GM18499 (cell line): Measurements from ENCODE around the gene SAMD11.

Experiments
- ATAC-seq: cut with Tn5 transposase; IDR thresholded peaks from one replicate; pipeline ENCODE4 v1.9.1; 2021; ENCODE audit warnings: moderate number of reproducible peaks; ENCODE audit not compliant: insufficient read depth, unreplicated experiment

Gene SAMD11

GRCh38 chr1:958823-959730, 35.4 kb downstream of the SAMD11 start, which contains the start of gene NOC2L:
NOC2L (minus strand) TSS chr1:959256; CDS start chr1:959240, 16 bp downstream.
- no peak for ATAC-seq

- ATAC-seq: no peak
Measured at GRCh38 chr1:959731-960362, 36.1 kb downstream of the SAMD11 start.

- no peak for ATAC-seq
Measured at GRCh38 chr1:960363-961131, 36.8 kb downstream of the SAMD11 start, which contains the start of gene KLHL17. KLHL17 (plus strand) TSS chr1:960584; CDS start chr1:960694, 110 bp downstream.

- ATAC-seq: no peak
Measured at GRCh38 chr1:961132-961669, 37.5 kb downstream of the SAMD11 start.

GRCh38 chr1:962381-963300, 38.9 kb downstream of the SAMD11 start:
- ATAC-seq: no peak

- no peak for ATAC-seq
Measured at GRCh38 chr1:963301-963651, 39.6 kb downstream of the SAMD11 start.

GRCh38 chr1:963746-964525, 40.2 kb downstream of the SAMD11 start:
- no peak for ATAC-seq

- no peak for ATAC-seq
Measured at GRCh38 chr1:964691-965525, 41.2 kb downstream of the SAMD11 start.

GRCh38 chr1:965526-966134, 41.9 kb downstream of the SAMD11 start:
- no peak for ATAC-seq

- no peak for ATAC-seq
Measured at GRCh38 chr1:966135-966703, 42.5 kb downstream of the SAMD11 start, which contains the start of gene PLEKHN1. PLEKHN1 (plus strand) TSS chr1:966482; CDS start chr1:966532, 50 bp downstream.

- ATAC-seq: no peak
Measured at GRCh38 chr1:966704-967300, 43.1 kb downstream of the SAMD11 start.

- ATAC-seq: no peak
Measured at GRCh38 chr1:967466-968343, 44.0 kb downstream of the SAMD11 start.

GRCh38 chr1:969260-969855, 45.6 kb downstream of the SAMD11 start:
- ATAC-seq: no peak

- ATAC-seq: no peak
Measured at GRCh38 chr1:970242-970972, 46.7 kb downstream of the SAMD11 start.
